HCT116 (cell line): ENCODE measurements around the gene MAPKAP1. TPM values are rescaled to one million over a fixed set of nuclear protein-coding genes. Genes with fewer than 3 reads are reported as not detected.
A peak's percentile ranks its signal among the peaks of the same experiment; 100 is the strongest.

ENCODE experiments used
- ATAC-seq: fragments of 200-7000 bp; cut with Tn5 transposase; 2 replicates; pipeline ENCODE4 v1.9.1; 2020; ENCODE audit warnings: mild to moderate bottlenecking, moderate library complexity
- BruUV-seq: library from RNA; stranded (reverse); fragments of 400-500 nt; replicated peaks from 2 replicates; lab custom pipeline; 2021; lab: Mats Ljungman, UMichigan
- CTCF ChIA-PET: fragments of 300-600 bp; sonication (Branson Sonifier 250); formaldehyde crosslinking; loops from one replicate; lab custom pipeline; 2021; ENCODE audit warnings: antibody characterized with exemption; lab: Charles Lee
- POLR2A ChIA-PET: fragments of 300-600, 350-600 bp; sonication (Branson Sonifier 250); formaldehyde crosslinking; loops from one replicate; lab custom pipeline; 2021; ENCODE audit warnings: antibody characterized with exemption; lab: Charles Lee
- RAD21 ChIA-PET, 2 experiments: fragments of 300-600 bp; sonication (Branson Sonifier 250); formaldehyde crosslinking; loops; one replicate each; lab custom pipeline; 2023; ENCODE audit warnings: low total read pairs in 2 of 2; ENCODE audit not compliant: uncharacterized antibody in 2 of 2, unreplicated experiment in 2 of 2, low non-redundant PET in 1 of 2; lab: Charles Lee
- DNase-seq: peaks from one replicate; pipeline ENCODE4 v3.0.0-alpha.2; 2010; ENCODE audit warnings: low read depth, low spot score
- H2AFZ ChIP-seq: fragments of 200-600 bp; shearing (Covaris generic), sonication (generic); 2 replicates; pipeline ENCODE4 v1.6.1; 2017; ENCODE audit warnings: low read depth, mixed run types, mixed read lengths, antibody characterized with exemption, low read length; ENCODE audit not compliant: poor library complexity, severe bottlenecking
- H3K27ac ChIP-seq: 2 replicates; pipeline ENCODE4 v1.5.1; 2012; ENCODE audit warnings: low read depth, low read length
- H3K27me3 ChIP-seq: fragments of 200-600 bp; sonication (generic); 2 replicates; pipeline ENCODE4 v1.6.1; 2016; ENCODE audit warnings: mixed run types, low read length, mixed read lengths; ENCODE audit not compliant: insufficient read depth
- H3K36me3 ChIP-seq, 2 experiments: fragments of 200-500 bp in 1 of 2; fragments of 200-600 bp in 1 of 2; sonication (Bioruptor generic) in 1 of 2; sonication (generic) in 1 of 2; 2 replicates each; pipeline versions ENCODE4 v1.5.1 to v1.6.1; 2014 to 2016; ENCODE audit warnings: low read length in 2 of 2, inconsistent platforms in 1 of 2, mixed read lengths in 1 of 2, mixed run types in 1 of 2; ENCODE audit not compliant: insufficient read depth in 2 of 2, control insufficient read depth in 1 of 2
- H3K4me1 ChIP-seq, 2 experiments: fragments of 200-600 bp in 1 of 2; sonication (generic) in 1 of 2; 2 replicates each; pipeline versions ENCODE4 v1.5.1 to v1.6.1; 2012 to 2017; ENCODE audit warnings: low read length in 2 of 2, inconsistent platforms in 1 of 2, mild to moderate bottlenecking in 1 of 2, mixed read lengths in 1 of 2, mixed run types in 1 of 2, moderate library complexity in 1 of 2; ENCODE audit not compliant: insufficient read depth in 2 of 2, control insufficient read depth in 1 of 2
- H3K4me2 ChIP-seq: fragments of 200-600 bp; sonication (generic); 2 replicates; pipeline ENCODE4 v1.6.1; 2017; ENCODE audit warnings: mixed run types, low read length, mixed read lengths
- H3K4me3 ChIP-seq, 2 experiments: fragments of 200-600 bp in 1 of 2; sonication (generic) in 1 of 2; replicated peaks in 1 of 2; 2 replicates each; pipeline ENCODE4 v1.5.1; 2011 to 2016; ENCODE audit warnings: low read length in 2 of 2, control low read depth in 1 of 2, low read depth in 1 of 2, mild to moderate bottlenecking in 1 of 2, mixed read lengths in 1 of 2, mixed run types in 1 of 2
- H3K79me2 ChIP-seq: fragments of 200-600 bp; sonication (generic); 2 replicates; pipeline ENCODE4 v1.6.1; 2017; ENCODE audit warnings: mild to moderate bottlenecking, mixed run types, low read length, moderate library complexity, mixed read lengths; ENCODE audit not compliant: insufficient read depth
- H3K9ac ChIP-seq: fragments of 200-600 bp; sonication (generic); 2 replicates; pipeline ENCODE4 v1.6.1; 2016; ENCODE audit warnings: low read length, mixed read lengths
- H3K9me2 ChIP-seq: fragments of 200-600 bp; sonication (generic), shearing (Covaris generic); 2 replicates; pipeline ENCODE4 v1.6.1; 2017; ENCODE audit warnings: mixed run types, mild to moderate bottlenecking, moderate library complexity; ENCODE audit not compliant: insufficient read depth
- H3K9me3 ChIP-seq, 2 experiments: fragments of 200-500 bp in 1 of 2; fragments of 200-600 bp in 1 of 2; sonication (Bioruptor generic) in 1 of 2; sonication (generic) in 1 of 2; 2 replicates each; pipeline ENCODE4 v1.6.1; 2014 to 2017; ENCODE audit warnings: low read length in 2 of 2, mixed read lengths in 2 of 2, inconsistent platforms in 1 of 2, low read depth in 1 of 2, mild to moderate bottlenecking in 1 of 2, mixed run types in 1 of 2, moderate library complexity in 1 of 2; ENCODE audit not compliant: control insufficient read depth in 1 of 2, insufficient read depth in 1 of 2
- H4K20me1 ChIP-seq: fragments of 200-600 bp; sonication (generic), shearing (Covaris generic); 2 replicates; pipeline ENCODE4 v1.6.1; 2017; ENCODE audit warnings: mixed run types, mild to moderate bottlenecking, moderate library complexity; ENCODE audit not compliant: insufficient read depth
- POLR2A ChIP-seq: IDR thresholded peaks from 2 replicates; pipeline ENCODE4 v1.7.0; 2011; ENCODE audit warnings: borderline replicate concordance; ENCODE audit not compliant: insufficient read depth, insufficient read length; ENCODE audit errors: extremely low read depth
- POLR2AphosphoS5 ChIP-seq: IDR thresholded peaks from 2 replicates; pipeline ENCODE4 v1.6.1; 2011; ENCODE audit warnings: mild to moderate bottlenecking, low read depth, low read length, moderate library complexity
- SRF ChIP-seq: IDR thresholded peaks from 2 replicates; pipeline ENCODE4 v1.6.1; 2012; ENCODE audit warnings: low read depth
- TCF7L2 ChIP-seq: IDR thresholded peaks from 2 replicates; pipeline ENCODE4 v1.7.0; 2011; ENCODE audit warnings: borderline replicate concordance, inconsistent platforms; ENCODE audit not compliant: insufficient read depth, insufficient read length; ENCODE audit errors: extremely low read depth
- YY1 ChIP-seq: IDR thresholded peaks from 2 replicates; pipeline ENCODE4 v1.6.1; 2011; ENCODE audit warnings: low read length, low read depth, moderate library complexity, mild to moderate bottlenecking; ENCODE audit not compliant: insufficient replicate concordance; ENCODE audit errors: extremely low read depth
- intact Hi-C: fragments of 100-400 bp; cut with micrococcal nuclease; formaldehyde crosslinking; loops from 2 replicates; pipeline ENCODE4 v1.10.0; 2022
- total RNA-seq: library from RNA; stranded (reverse); gene quantifications from one replicate; pipeline ENCODE4 v1.2.1, GENCODE V29; 2021; ENCODE audit not compliant: unreplicated experiment
- TF ChIP-seq, protein P1 (sequence below): IDR thresholded peaks from 2 replicates; pipeline ENCODE4 v1.6.1; 2011; ENCODE audit warnings: mild to moderate bottlenecking, low read length, moderate library complexity; ENCODE audit not compliant: insufficient replicate concordance; ENCODE audit errors: extremely low read depth
- TF ChIP-seq, protein P2 (sequence below): IDR thresholded peaks from 2 replicates; pipeline ENCODE4 v1.6.1; 2012

The MAPKAP1 gene
- total RNA-seq, 1 experiment from 2014 or later = 72.5 TPM

DNA sequence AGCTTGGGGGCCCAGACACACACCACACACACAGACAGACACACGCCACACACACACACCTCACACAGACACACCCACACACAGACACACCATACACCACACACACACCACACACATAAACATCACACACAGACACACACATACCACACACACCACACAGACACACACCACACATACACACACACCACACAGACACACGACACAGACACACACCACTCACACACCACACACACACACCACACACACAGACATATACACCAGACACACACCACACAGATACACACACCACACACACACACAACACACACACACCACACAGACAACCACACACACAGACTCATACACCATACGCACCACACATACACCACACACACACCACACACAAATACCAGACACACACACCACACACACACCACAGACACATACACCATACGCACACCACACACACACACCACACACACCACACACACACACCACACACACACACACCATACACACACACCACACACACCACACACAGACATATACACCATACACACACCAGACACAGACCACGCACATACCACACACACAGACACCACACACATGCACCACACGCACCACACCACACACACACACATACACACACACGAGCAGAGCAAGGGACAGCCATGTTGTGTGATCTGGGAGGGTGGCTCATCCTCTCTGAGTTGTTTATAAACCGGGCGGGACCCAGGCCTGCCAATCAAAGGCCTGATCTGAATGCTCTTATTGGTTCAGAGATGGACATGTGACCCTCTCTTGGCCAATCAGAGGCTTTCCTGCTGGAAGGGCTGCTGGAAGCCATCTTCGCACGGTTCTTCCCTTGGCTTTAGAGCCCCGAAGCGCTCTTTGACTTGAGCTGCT, 297.1 kb downstream of the MAPKAP1 start:
- no peaks in the 10 kb centered on the region for H3K9me2 ChIP-seq
- no peaks in the 10 kb centered on the region for H3K9me3 ChIP-seq
- H3K27me3 ChIP-seq = no peaks in the 10 kb centered on the region
- ATAC-seq = peak; percentile 74
- peak overlapping the region; percentile 92 for H3K4me2 ChIP-seq
- H3K4me1 ChIP-seq = peaks cover 17 to 54% of the 10 kb centered on the region in 2 experiments
- H3K4me3 ChIP-seq = peak overlapping the region; percentile 79 to 81
- TF ChIP-seq, protein P1, sequence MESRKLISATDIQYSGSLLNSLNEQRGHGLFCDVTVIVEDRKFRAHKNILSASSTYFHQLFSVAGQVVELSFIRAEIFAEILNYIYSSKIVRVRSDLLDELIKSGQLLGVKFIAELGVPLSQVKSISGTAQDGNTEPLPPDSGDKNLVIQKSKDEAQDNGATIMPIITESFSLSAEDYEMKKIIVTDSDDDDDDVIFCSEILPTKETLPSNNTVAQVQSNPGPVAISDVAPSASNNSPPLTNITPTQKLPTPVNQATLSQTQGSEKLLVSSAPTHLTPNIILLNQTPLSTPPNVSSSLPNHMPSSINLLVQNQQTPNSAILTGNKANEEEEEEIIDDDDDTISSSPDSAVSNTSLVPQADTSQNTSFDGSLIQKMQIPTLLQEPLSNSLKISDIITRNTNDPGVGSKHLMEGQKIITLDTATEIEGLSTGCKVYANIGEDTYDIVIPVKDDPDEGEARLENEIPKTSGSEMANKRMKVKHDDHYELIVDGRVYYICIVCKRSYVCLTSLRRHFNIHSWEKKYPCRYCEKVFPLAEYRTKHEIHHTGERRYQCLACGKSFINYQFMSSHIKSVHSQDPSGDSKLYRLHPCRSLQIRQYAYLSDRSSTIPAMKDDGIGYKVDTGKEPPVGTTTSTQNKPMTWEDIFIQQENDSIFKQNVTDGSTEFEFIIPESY = peak; percentile 66
- TF ChIP-seq, protein P2, sequence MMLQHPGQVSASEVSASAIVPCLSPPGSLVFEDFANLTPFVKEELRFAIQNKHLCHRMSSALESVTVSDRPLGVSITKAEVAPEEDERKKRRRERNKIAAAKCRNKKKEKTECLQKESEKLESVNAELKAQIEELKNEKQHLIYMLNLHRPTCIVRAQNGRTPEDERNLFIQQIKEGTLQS = no peak
- TF ChIP-seq SRF (no peak), YY1 (peak; percentile 92), TCF7L2 (peak; percentile 75), POLR2A (peak; percentile 97), POLR2AphosphoS5 (peak; percentile 96)
- H4K20me1 ChIP-seq = no peaks in the 10 kb centered on the region
- BruUV-seq = TSS peak; percentile 93
- H3K36me3 ChIP-seq = no peaks in the 10 kb centered on the region
- intact Hi-C loops = loop anchor here (2.0 to 5.0 kb wide), 4 partner anchors 337 to 1081 kb away; partner anchors contain the start of gene PBX3
- peak; percentile 98 for DNase-seq
- no peaks in the 10 kb centered on the region; the same call in 1 of the 2 replicates for H3K79me2 ChIP-seq
- H2AFZ ChIP-seq = no peak overlapping the region
- ChIA-PET RAD21 (interaction anchor here in 1 of 2 experiments (0.6 kb wide), 1 partner anchor 618 kb away, joined by 4 read pairs; no protein-coding TSS in a partner anchor), POLR2A (interaction anchor here (1.0 to 2.8 kb wide), 3 partner anchors 9 to 169 kb away, joined by 3 to 12 read pairs (median 4); partner anchors contain the start of gene HSPA5), CTCF (interaction anchor here (1.1 to 3.3 kb wide), 2 partner anchors 1082 to 1102 kb away, joined by 3 to 25 read pairs; no protein-coding TSS in a partner anchor)
- peak overlapping the region; percentile 83 for H3K9ac ChIP-seq
- peak overlapping the region; percentile 82 for H3K27ac ChIP-seq
